Esophagus muscularis mucosa (tissue), 4 donors: ENCODE data around the gene LHX5. TPM values are rescaled to one million over a fixed set of nuclear protein-coding genes. Genes with fewer than 3 reads are reported as not detected.

Source experiments
- DNase-seq: peaks from one replicate; pipeline ENCODE4 v3.0.0-alpha.2; 2017; ENCODE audit errors: extremely low spot score
- H3K27ac ChIP-seq, 4 donors: fragments of 200-600 bp; sonication (generic); replicated peaks in 1 of 4; 1 replicate in 3 of 4; 2 replicates in 1 of 4; pipeline ENCODE4 v1.5.1; 2016 to 2019; ENCODE audit warnings: mild to moderate bottlenecking in 1 of 4
- H3K27me3 ChIP-seq, 4 donors: fragments of 200-600 bp; sonication (generic); one replicate each; pipeline versions ENCODE4 v1.5.1 to v1.6.0; 2016 to 2019
- H3K36me3 ChIP-seq, 4 donors: fragments of 200-600 bp; sonication (generic); one replicate each; pipeline ENCODE4 v1.5.1; 2016 to 2019
- H3K4me1 ChIP-seq, 4 donors: fragments of 200-600 bp; sonication (generic); one replicate each; pipeline ENCODE4 v1.5.1; 2016 to 2019
- H3K4me3 ChIP-seq, 4 donors: fragments of 200-600 bp; sonication (generic); 1 replicate in 2 of 4; 2 replicates in 2 of 4; pipeline ENCODE4 v1.5.1; 2016 to 2019; ENCODE audit warnings: mild to moderate bottlenecking in 4 of 4, moderate library complexity in 1 of 4
- H3K9me3 ChIP-seq, 4 donors: fragments of 200-600 bp; sonication (generic); 1 replicate in 3 of 4; 2 replicates in 1 of 4; pipeline ENCODE4 v1.5.1; 2016 to 2019
- EP300 ChIP-seq: sonication (generic); formaldehyde crosslinking; IDR thresholded peaks from one replicate; pipeline ENCODE4 v1.6.1; 2017; ENCODE audit warnings: antibody characterized with exemption
- POLR2A ChIP-seq: fragments of 450-650 bp; IDR thresholded peaks from one replicate; pipeline ENCODE4 v1.6.1; 2017; ENCODE audit warnings: antibody characterized with exemption, moderate library complexity, mild to moderate bottlenecking, low read depth
- POLR2AphosphoS5 ChIP-seq, 2 donors: sonication (generic); formaldehyde crosslinking; IDR thresholded peaks; one replicate each; pipeline ENCODE4 v1.6.1; 2017; ENCODE audit warnings: antibody characterized with exemption in 2 of 2
- WGBS: methylation state at CpG from one replicate; pipeline ENCODE4 v1.1.5; 2018; 5-methylcytosine and 5-hydroxymethylcytosine counted together
- intact Hi-C: fragments of 100-400 bp; cut with DNase I; formaldehyde crosslinking; loops from one replicate; pipeline ENCODE4 v1.15.1; 2023
- total RNA-seq, 4 donors: library from RNA; depleted of rRNA; stranded (reverse); fragments of >200 nt; gene quantifications; one replicate each; pipeline versions ENCODE4 v1.1.0 to v1.2.1, GENCODE V29; 2016
- TF ChIP-seq, protein P1 (sequence below), 3 experiments: fragments of 200-600 bp in 2 of 3; fragments of 450-650 bp in 1 of 3; sonication (generic) in 2 of 3; IDR thresholded peaks; one replicate each; pipeline ENCODE4 v1.5.1; 2017 to 2019; ENCODE audit warnings: antibody characterized with exemption in 3 of 3, mild to moderate bottlenecking in 2 of 3, moderate library complexity in 1 of 3

Gene LHX5
- total RNA-seq, 4 donors from 2014 or later: not detected

DNA sequence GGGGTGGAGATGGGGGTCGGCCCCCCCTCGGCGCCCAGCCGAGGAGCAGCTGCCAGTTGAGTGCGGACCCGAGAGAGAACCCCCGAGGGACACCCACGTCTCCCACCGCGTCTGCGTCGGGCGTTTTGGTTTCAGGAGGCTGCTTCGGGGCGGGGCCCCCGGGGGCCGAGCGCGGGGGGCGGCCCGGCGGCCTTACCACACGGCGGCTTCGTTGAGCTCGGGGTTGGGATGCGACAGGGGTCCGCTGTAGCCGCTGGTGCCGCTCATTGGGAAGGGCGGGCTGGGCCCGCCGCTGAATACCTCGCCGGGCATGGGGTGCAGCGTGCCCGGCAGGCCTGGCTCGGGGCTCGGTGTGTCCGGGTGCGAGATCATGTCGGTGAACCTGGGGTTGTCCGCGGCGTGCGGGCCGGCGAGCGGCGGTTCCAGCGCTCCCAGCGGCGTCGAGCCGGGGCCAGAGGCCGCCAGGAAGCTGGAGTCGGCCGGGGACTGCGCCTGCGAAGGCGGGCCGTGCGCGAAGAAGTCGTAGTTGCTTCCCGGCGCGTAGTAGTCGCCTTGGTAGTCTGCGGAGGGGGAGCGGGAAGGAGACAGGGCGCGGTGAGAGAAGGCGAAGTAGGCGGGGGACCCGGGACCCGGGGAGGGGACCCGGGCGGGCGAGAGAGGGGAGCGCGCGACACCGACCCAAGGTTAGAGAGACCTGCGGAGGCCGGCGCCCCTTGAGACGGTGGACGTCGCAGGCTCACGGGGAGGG is 8.5 kb downstream of the LHX5 start:
- no peaks in the 10 kb centered on the region for H3K9me3 ChIP-seq
- TF ChIP-seq, protein P1, sequence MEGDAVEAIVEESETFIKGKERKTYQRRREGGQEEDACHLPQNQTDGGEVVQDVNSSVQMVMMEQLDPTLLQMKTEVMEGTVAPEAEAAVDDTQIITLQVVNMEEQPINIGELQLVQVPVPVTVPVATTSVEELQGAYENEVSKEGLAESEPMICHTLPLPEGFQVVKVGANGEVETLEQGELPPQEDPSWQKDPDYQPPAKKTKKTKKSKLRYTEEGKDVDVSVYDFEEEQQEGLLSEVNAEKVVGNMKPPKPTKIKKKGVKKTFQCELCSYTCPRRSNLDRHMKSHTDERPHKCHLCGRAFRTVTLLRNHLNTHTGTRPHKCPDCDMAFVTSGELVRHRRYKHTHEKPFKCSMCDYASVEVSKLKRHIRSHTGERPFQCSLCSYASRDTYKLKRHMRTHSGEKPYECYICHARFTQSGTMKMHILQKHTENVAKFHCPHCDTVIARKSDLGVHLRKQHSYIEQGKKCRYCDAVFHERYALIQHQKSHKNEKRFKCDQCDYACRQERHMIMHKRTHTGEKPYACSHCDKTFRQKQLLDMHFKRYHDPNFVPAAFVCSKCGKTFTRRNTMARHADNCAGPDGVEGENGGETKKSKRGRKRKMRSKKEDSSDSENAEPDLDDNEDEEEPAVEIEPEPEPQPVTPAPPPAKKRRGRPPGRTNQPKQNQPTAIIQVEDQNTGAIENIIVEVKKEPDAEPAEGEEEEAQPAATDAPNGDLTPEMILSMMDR (IDR thresholded peaks at IDR 0.05): no peak
- TF ChIP-seq EP300 (no peak), POLR2AphosphoS5 (IDR thresholded peaks at IDR 0.05) (no peak), POLR2A (no peak)
- H3K4me3 ChIP-seq: peak overlapping the region; percentile 32 to 43 (median 38)
- DNase-seq: no peak
- no peaks in the 10 kb centered on the region for H3K36me3 ChIP-seq
- H3K27ac ChIP-seq: no peak overlapping the region
- intact Hi-C loops: loop anchor here (10.0 kb wide), 1 partner anchor 452 kb away; no protein-coding TSS in a partner anchor
- peaks cover 6 to 97% (median 65%) of the 10 kb centered on the region in 4 donors for H3K27me3 ChIP-seq
- peaks cover 33 to 61% (median 53%) of the 10 kb centered on the region in 4 donors for H3K4me1 ChIP-seq
- WGBS: 2% methylated on average over 29 of the region's 91 CpGs

DNA sequence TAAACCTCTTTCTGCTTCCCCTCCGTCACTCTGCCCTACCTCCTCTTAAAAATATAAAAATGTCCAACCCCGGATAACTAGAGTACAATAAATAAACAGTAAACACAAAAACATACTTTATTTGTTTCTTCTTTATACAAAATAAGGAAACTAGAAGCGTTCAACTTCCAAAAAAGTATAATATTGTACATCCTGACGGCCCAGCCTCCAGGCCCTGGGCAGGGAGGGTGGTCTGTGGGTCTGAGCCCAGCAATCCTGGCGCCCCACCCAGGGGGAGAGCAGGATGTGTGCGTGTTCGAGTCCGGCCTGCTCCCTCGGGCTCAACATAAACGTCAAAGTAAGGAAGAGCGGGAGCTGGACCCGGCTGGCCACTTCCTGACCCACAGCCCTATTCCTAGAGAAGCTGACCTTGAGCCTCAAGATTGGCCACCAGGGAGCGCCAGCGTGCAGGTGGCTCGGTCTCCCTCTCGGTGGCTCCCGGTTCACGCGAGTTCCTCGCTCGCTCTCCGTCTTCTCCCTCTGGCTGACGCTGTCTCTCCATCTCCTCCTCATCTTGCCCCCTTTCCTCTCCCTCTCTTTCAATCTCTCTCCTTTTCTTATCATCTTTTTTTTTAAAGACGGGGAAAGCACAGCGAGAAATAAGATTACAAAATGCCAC is 9.4 kb downstream of the LHX5 start:
- TF ChIP-seq EP300 (no peak), POLR2AphosphoS5 (IDR thresholded peaks at IDR 0.05) (no peak), POLR2A (no peak)
- TF ChIP-seq, protein P1 (IDR thresholded peaks at IDR 0.05): peak; percentile 51 to 88 (median 60)
- Histone ChIP-seq H3K36me3 (no peaks in the 10 kb centered on the region), H3K4me3 (peak overlapping the region; percentile 32 to 43 (median 38)), H3K27me3 (peaks cover 6 to 95% (median 56%) of the 10 kb centered on the region in 4 donors), H3K9me3 (no peaks in the 10 kb centered on the region), H3K27ac (no peak overlapping the region), H3K4me1 (peaks cover 32 to 52% (median 44%) of the 10 kb centered on the region in 4 donors)
- intact Hi-C loops: loop anchor here (10.0 kb wide), 1 partner anchor 453 kb away; no protein-coding TSS in a partner anchor
- 11% methylated on average over 21 of the region's 25 CpGs for WGBS
- peak; percentile 94 for DNase-seq

DNA sequence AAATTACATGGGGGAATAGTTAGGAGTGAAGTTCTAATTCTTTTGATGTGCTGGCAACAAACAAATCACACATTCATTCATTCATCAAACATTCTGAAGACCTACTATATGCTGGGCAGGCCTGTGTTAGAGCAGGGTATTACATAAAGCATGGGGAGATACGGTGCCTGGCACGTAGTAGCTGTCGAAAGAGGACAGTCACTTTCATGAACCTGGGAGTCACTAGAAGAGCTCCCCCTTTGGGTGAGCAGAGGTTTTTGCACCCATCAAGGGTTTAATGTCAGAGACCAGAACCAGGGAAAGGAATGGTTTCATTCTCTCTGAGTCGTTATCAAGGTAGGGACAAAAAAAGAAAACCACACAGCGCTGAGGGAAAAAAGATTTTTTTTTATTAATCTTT is 10.0 kb downstream of the LHX5 start:
- H3K27me3 ChIP-seq: peaks cover 6 to 94% (median 50%) of the 10 kb centered on the region in 4 donors
- no peak for TF ChIP-seq EP300
- TF ChIP-seq POLR2A: no peak
- no peak for TF ChIP-seq POLR2AphosphoS5 (IDR thresholded peaks at IDR 0.05)
- TF ChIP-seq, protein P1 (IDR thresholded peaks at IDR 0.05): no peak
- 21% methylated on average over 5 of the region's 5 CpGs for WGBS

DNA sequence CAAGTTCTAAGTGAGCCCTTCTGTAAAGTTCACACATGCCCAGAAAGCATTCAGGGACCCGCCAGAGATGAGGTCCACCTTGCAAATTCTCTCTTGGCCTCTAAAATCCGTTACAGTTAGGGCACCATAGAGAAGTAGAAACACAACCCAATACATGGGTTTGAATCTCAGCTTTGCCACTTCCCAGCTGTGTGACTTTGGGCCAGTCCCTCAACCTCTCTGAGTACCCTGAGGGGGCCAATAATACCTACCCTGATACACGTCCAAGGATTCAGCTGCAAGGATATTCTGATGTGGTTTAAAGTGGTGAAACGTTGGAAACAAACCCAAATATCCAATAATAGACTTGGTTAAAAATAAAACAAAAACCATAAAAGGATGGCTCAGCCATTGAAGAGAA is 11.7 kb downstream of the LHX5 start:
- Histone ChIP-seq H3K36me3 (no peaks in the 10 kb centered on the region), H3K27me3 (peaks cover 6 to 87% (median 34%) of the 10 kb centered on the region in 4 donors), H3K27ac (no peak overlapping the region), H3K9me3 (no peaks in the 10 kb centered on the region), H3K4me3 (no peak overlapping the region), H3K4me1 (peaks cover 24 to 29% (median 29%) of the 10 kb centered on the region in 4 donors)
- TF ChIP-seq EP300: no peak
- no peak for TF ChIP-seq POLR2AphosphoS5 (IDR thresholded peaks at IDR 0.05)
- no peak for TF ChIP-seq POLR2A
- TF ChIP-seq, protein P1 (IDR thresholded peaks at IDR 0.05): no peak
- intact Hi-C loops: loop anchor here (10.0 kb wide), 1 partner anchor 455 kb away; no protein-coding TSS in a partner anchor
- 32% methylated on average over 4 of the region's 4 CpGs for WGBS
- no peak for DNase-seq

More for the DNA sequence above, 10.0 kb downstream of the LHX5 start:
- H3K4me3 ChIP-seq: no peak overlapping the region
- H3K27ac ChIP-seq: no peak overlapping the region
- no peaks in the 10 kb centered on the region for H3K36me3 ChIP-seq
- peaks cover 32 to 46% (median 39%) of the 10 kb centered on the region in 4 donors for H3K4me1 ChIP-seq
- no peaks in the 10 kb centered on the region for H3K9me3 ChIP-seq
- intact Hi-C loops: loop anchor here (10.0 kb wide), 1 partner anchor 453 kb away; no protein-coding TSS in a partner anchor
- no peak for DNase-seq
